ENCODE measurements around the gene SYT14.
"Not testable (repeated sequence)": the region's sequence is repeated elsewhere in the genome, so short reads cannot be mapped to it uniquely, and the experiment has no call there.

The SYT14 gene

GRCh38 chr1:210027994-210028393 lies 90.0 kb downstream of the SYT14 start:
- DNase-seq (ENCODE audit: low read depth): no peak

- no peak for DNase-seq (ENCODE audit: low read depth)
These were observed 93.5 kb downstream of the SYT14 start for GRCh38 chr1:210031473-210031872.

- no peak for DNase-seq (ENCODE audit: low read depth)
These were observed 105.0 kb downstream of the SYT14 start for GRCh38 chr1:210043058-210043457.

- DNase-seq (ENCODE audit: low read depth): no peak
These were observed 111.6 kb downstream of the SYT14 start for GRCh38 chr1:210049616-210050015.

- not testable (repeated sequence) for DNase-seq (ENCODE audit: low read depth)
These were observed 112.5 kb downstream of the SYT14 start for GRCh38 chr1:210050491-210050890.

GRCh38 chr1:210053126-210053525 lies 115.1 kb downstream of the SYT14 start:
- no peak for DNase-seq (ENCODE audit: low read depth)

- DNase-seq (ENCODE audit: low read depth): no peak
These were observed 119.6 kb downstream of the SYT14 start for GRCh38 chr1:210057593-210057992.

GRCh38 chr1:210061992-210062391 lies 124.0 kb downstream of the SYT14 start:
- DNase-seq (ENCODE audit: low read depth): no peak

- DNase-seq (ENCODE audit: low read depth): no peak
These were observed 132.5 kb downstream of the SYT14 start for GRCh38 chr1:210070531-210070930.

- DNase-seq (ENCODE audit: low read depth): no peak
These were observed 134.1 kb downstream of the SYT14 start for GRCh38 chr1:210072129-210072528.

- no peak for DNase-seq (ENCODE audit: low read depth)
These were observed 135.0 kb downstream of the SYT14 start for GRCh38 chr1:210072896-210073504.

- no peak for DNase-seq (ENCODE audit: low read depth)
These were observed 136.9 kb downstream of the SYT14 start for GRCh38 chr1:210074904-210075303.

- no peak for DNase-seq (ENCODE audit: low read depth)
These were observed 138.6 kb downstream of the SYT14 start for GRCh38 chr1:210076620-210077019.

GRCh38 chr1:210081494-210081893 lies 143.5 kb downstream of the SYT14 start:
- DNase-seq (ENCODE audit: low read depth): no peak

- no peak for DNase-seq (ENCODE audit: low read depth)
These were observed 147.3 kb downstream of the SYT14 start for GRCh38 chr1:210085359-210085758.

- DNase-seq (ENCODE audit: low read depth): no peak
These were observed 149.0 kb downstream of the SYT14 start for GRCh38 chr1:210087058-210087457.

- no peak for DNase-seq (ENCODE audit: low read depth)
These were observed 151.8 kb downstream of the SYT14 start for GRCh38 chr1:210089855-210090254.

GRCh38 chr1:210092366-210092765 lies 154.3 kb downstream of the SYT14 start:
- DNase-seq (ENCODE audit: low read depth): no peak

GRCh38 chr1:210093461-210093860 lies 155.4 kb downstream of the SYT14 start:
- DNase-seq (ENCODE audit: low read depth): no peak

GRCh38 chr1:210098356-210098755 lies 160.3 kb downstream of the SYT14 start:
- no peak for DNase-seq (ENCODE audit: low read depth)

GRCh38 chr1:210099921-210100320 lies 161.9 kb downstream of the SYT14 start:
- DNase-seq (ENCODE audit: low read depth): no peak

GRCh38 chr1:210104103-210104502 lies 166.1 kb downstream of the SYT14 start:
- DNase-seq (ENCODE audit: low read depth): no peak

GRCh38 chr1:210112906-210113305 lies 174.9 kb downstream of the SYT14 start:
- not testable (repeated sequence) for DNase-seq (ENCODE audit: low read depth)

- DNase-seq (ENCODE audit: low read depth): no peak
These were observed 179.2 kb downstream of the SYT14 start for GRCh38 chr1:210117198-210117597.

Measured in stimulated activated CD8-positive, alpha-beta memory T cell treated with anti-CD3 and anti-CD28 coated beads, Interleukin-7, amount 100 ng/mL, for 24 hours (primary cell).